Kidney epithelial cell (primary cell): ENCODE measurements around the gene MS4A6A. TPM values are rescaled to one million over a fixed set of nuclear protein-coding genes. Genes with fewer than 3 reads are reported as not detected.

Experiments used
- DNase-seq: peaks from one replicate; pipeline ENCODE4 v3.0.0-alpha.2; 2010; ENCODE audit warnings: low read depth
- H3K27me3 ChIP-seq: 2 replicates; pipeline ENCODE4 v1.6.0; 2011; ENCODE audit warnings: low read length; ENCODE audit not compliant: control insufficient read depth, insufficient read depth
- H3K36me3 ChIP-seq: 2 replicates; pipeline ENCODE4 v1.5.1; 2011; ENCODE audit warnings: low read length; ENCODE audit not compliant: control insufficient read depth, insufficient read depth
- H3K4me3 ChIP-seq: 2 replicates; pipeline ENCODE4 v1.5.1; 2011; ENCODE audit warnings: low read depth, mild to moderate bottlenecking, control low read depth, low read length
- CTCF ChIP-seq: IDR thresholded peaks from 2 replicates; pipeline ENCODE4 v1.5.1; 2011; ENCODE audit warnings: mild to moderate bottlenecking, moderate library complexity, low read length, control low read depth, inconsistent platforms; ENCODE audit not compliant: insufficient read depth, poor library complexity, severe bottlenecking
- total RNA-seq: library from RNA; depleted of rRNA; stranded (reverse); fragments of >200 nt; gene quantifications from 2 replicates; pipeline ENCODE4 v1.2.3, GENCODE V29; 2015

Gene MS4A6A, protein sequence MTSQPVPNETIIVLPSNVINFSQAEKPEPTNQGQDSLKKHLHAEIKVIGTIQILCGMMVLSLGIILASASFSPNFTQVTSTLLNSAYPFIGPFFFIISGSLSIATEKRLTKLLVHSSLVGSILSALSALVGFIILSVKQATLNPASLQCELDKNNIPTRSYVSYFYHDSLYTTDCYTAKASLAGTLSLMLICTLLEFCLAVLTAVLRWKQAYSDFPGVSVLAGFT
- total RNA-seq, result 0.55 and 2.3 TPM in 2 replicates

- Histone ChIP-seq H3K27me3 (no peaks in the 10 kb centered on the region), H3K36me3 (no peaks in the 10 kb centered on the region), H3K4me3 (no peak within 1 kb of the TSS)
- DNase-seq, result no peak
- no peak for TF ChIP-seq CTCF
Observed at GRCh38 chr11:60182541-60183330, at the start of gene MS4A6A. TSS of gene MS4A6A (minus strand) at chr11:60183083. CDS start at chr11:60181727, 1,356 bp downstream.

DNA sequence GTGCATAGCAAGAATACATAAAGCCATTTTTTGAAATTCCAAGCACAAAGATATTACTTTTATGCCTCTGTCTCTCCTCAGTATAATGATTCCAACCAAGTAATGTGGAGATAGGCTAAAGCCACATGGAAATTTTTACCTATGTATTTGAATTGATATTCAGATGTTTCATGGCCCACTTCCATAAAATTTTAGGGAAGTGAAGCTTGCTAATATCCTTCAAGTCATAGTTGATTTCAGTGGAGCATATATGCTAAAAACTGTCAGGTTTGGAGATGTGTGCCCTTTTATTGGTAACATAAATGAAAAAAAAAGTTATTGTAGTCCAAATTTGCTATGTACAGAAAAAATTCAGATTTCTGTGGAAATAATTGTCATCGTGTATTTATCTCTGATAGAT is 47.8 kb upstream of the MS4A6A start:
- no peak for DNase-seq
- H3K27me3 ChIP-seq, result no peaks in the 10 kb centered on the region
- H3K36me3 ChIP-seq, result no peaks in the 10 kb centered on the region
- TF ChIP-seq CTCF, result no peak
- no peak overlapping the region for H3K4me3 ChIP-seq

DNA sequence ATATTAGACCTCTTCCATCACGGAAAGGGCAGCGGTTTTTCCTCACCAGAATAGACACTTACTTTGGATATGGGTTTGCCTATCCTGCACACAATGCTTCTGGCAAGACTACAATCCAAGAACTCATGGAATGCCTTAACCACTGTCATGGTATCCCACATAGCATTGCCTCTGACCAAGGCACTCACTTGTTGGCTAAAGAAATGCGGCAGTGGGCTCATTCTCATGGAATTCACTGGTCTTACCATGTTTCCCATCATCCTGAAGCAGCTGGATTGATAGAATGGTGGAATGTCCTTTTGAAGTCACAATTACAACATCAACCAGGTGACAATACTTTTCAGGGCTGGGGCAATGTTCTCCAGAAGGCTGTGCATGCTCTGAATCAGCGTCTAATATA is 39.3 kb upstream of the MS4A6A start:
- Histone ChIP-seq H3K36me3 (no peaks in the 10 kb centered on the region), H3K4me3 (no peak overlapping the region), H3K27me3 (no peaks in the 10 kb centered on the region)
- no peak for TF ChIP-seq CTCF
- DNase-seq, result no peak

GRCh38 chr11:60221692-60222091 is 38.8 kb upstream of the MS4A6A start:
- Histone ChIP-seq H3K4me3 (no peak overlapping the region), H3K36me3 (no peaks in the 10 kb centered on the region), H3K27me3 (no peaks in the 10 kb centered on the region)
- TF ChIP-seq CTCF, result no peak
- DNase-seq, result no peak

DNA sequence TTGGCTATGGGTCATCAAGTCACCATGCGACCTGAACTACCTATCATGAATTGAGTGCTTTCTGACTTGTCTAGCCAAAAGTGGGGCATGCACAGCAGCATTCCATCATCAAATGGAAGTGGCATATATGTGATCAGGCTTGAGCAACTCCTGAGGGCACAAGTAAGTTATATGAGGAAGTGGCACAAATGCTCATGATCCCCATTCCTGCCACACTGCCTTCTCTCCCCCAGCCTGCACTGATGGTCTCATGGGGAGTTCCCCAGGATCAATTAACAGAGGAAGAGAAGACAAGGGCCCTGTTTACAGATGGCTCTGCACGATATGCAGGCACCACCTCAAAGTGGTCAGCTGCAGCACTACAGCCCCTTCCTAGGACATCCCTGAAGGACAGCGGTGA is 38.3 kb upstream of the MS4A6A start:
- Histone ChIP-seq H3K4me3 (no peak overlapping the region), H3K36me3 (no peaks in the 10 kb centered on the region), H3K27me3 (no peaks in the 10 kb centered on the region)
- TF ChIP-seq CTCF, result no peak
- DNase-seq, result no peak
